ENCODE data around the gene MREG.

MREG gene

GRCh38 chr2:215969131-215969841, 44.1 kb downstream of the MREG start:
- TF ChIP-seq SIN3A (IDR thresholded peaks at IDR 0.05; ENCODE audit: borderline replicate concordance, insufficient read depth, low read length) (no peak), FOXP2 (optimal IDR thresholded peaks at IDR 0.05; ENCODE audit: borderline replicate concordance, extremely low read depth, extremely low read length, insufficient read depth) (no peak)

- TF ChIP-seq FOXP2 (optimal IDR thresholded peaks at IDR 0.05; ENCODE audit: borderline replicate concordance, extremely low read depth, extremely low read length, insufficient read depth) (no peak), SIN3A (IDR thresholded peaks at IDR 0.05; ENCODE audit: borderline replicate concordance, insufficient read depth, low read length) (no peak), POLR2AphosphoS5 (IDR thresholded peaks at IDR 0.05; ENCODE audit: low read depth, low read length) (no peak), TAF1 (IDR thresholded peaks at IDR 0.05; ENCODE audit: borderline replicate concordance, insufficient read depth, low read length) (no peak), REST (IDR thresholded peaks at IDR 0.05; ENCODE audit: insufficient read depth in 1 of 2, low read depth in 2 of 2, low read length in 2 of 2) (no peak)
Measured at GRCh38 chr2:215968499-215968898, 44.9 kb downstream of the MREG start.

GRCh38 chr2:215967590-215968378, 45.6 kb downstream of the MREG start:
- TF ChIP-seq SIN3A (IDR thresholded peaks at IDR 0.05; ENCODE audit: borderline replicate concordance, insufficient read depth, low read length) (no peak), REST (IDR thresholded peaks at IDR 0.05; ENCODE audit: insufficient read depth in 1 of 2, low read depth in 2 of 2, low read length in 2 of 2) (no peak), POLR2AphosphoS5 (IDR thresholded peaks at IDR 0.05; ENCODE audit: low read depth, low read length) (no peak), FOXP2 (optimal IDR thresholded peaks at IDR 0.05; ENCODE audit: borderline replicate concordance, extremely low read depth, extremely low read length, insufficient read depth) (no peak), TAF1 (IDR thresholded peaks at IDR 0.05; ENCODE audit: borderline replicate concordance, insufficient read depth, low read length) (no peak)

- TF ChIP-seq POLR2AphosphoS5 (IDR thresholded peaks at IDR 0.05; ENCODE audit: low read depth, low read length) (no peak), SIN3A (IDR thresholded peaks at IDR 0.05; ENCODE audit: borderline replicate concordance, insufficient read depth, low read length) (no peak), FOXP2 (optimal IDR thresholded peaks at IDR 0.05; ENCODE audit: borderline replicate concordance, extremely low read depth, extremely low read length, insufficient read depth) (no peak), REST (IDR thresholded peaks at IDR 0.05; ENCODE audit: insufficient read depth in 1 of 2, low read depth in 2 of 2, low read length in 2 of 2) (no peak), TAF1 (IDR thresholded peaks at IDR 0.05; ENCODE audit: borderline replicate concordance, insufficient read depth, low read length) (no peak)
Measured at GRCh38 chr2:215966951-215967350, 46.4 kb downstream of the MREG start.

GRCh38 chr2:215966274-215966673, 47.1 kb downstream of the MREG start:
- TF ChIP-seq FOXP2 (optimal IDR thresholded peaks at IDR 0.05; ENCODE audit: borderline replicate concordance, extremely low read depth, extremely low read length, insufficient read depth) (no peak), TAF1 (IDR thresholded peaks at IDR 0.05; ENCODE audit: borderline replicate concordance, insufficient read depth, low read length) (no peak), SIN3A (IDR thresholded peaks at IDR 0.05; ENCODE audit: borderline replicate concordance, insufficient read depth, low read length) (no peak), POLR2AphosphoS5 (IDR thresholded peaks at IDR 0.05; ENCODE audit: low read depth, low read length) (no peak), REST (IDR thresholded peaks at IDR 0.05; ENCODE audit: insufficient read depth in 1 of 2, low read depth in 2 of 2, low read length in 2 of 2) (no peak)

Data from PFSK-1 (cell line).